DOHH2 (cell line): ENCODE data around the gene CTSZ.

ENCODE experiments used
- CTCF ChIP-seq: fragments of 200-600 bp; sonication (generic); IDR thresholded peaks from one replicate; pipeline ENCODE4 v1.5.1; 2014; ENCODE audit warnings: antibody characterized with exemption, mild to moderate bottlenecking, low read depth, low read length; ENCODE audit not compliant: poor library complexity, severe bottlenecking
- EZH2phosphoT487 ChIP-seq: fragments of 200-600 bp; sonication (generic); IDR thresholded peaks from 2 replicates; pipeline ENCODE4 v1.6.1; 2017; ENCODE audit warnings: borderline replicate concordance, mild to moderate bottlenecking, antibody characterized with exemption, low read length, moderate library complexity, mixed read lengths

- TF ChIP-seq CTCF (no peak), EZH2phosphoT487 (no peak)
Observed at GRCh38 chr20:58956078-58956477, 51.0 kb downstream of the CTSZ start.
